A549 treated with GW870086 at 1 μM for 4 hours (cell line): ENCODE data around the gene TMEM219. TPM values are rescaled to one million over a fixed set of nuclear protein-coding genes. Genes with fewer than 3 reads are reported as not detected.

ENCODE experiments used
- total RNA-seq: library from RNA; stranded (reverse); fragments of 200-300 nt; extraction: Qiagen RNA extraction; gene quantifications from 5 replicates; pipeline ENCODE4 v1.2.3, GENCODE V29; 2022; ENCODE audit warnings: low read depth

TMEM219 gene
- total RNA-seq = 81.2 to 101 TPM (median 94.7 TPM) in 5 replicates

GRCh38 chr16:29961479-29962343, at the start of gene TMEM219:
TSS of gene TMEM219 (plus strand) at chr16:29962079. CDS start at chr16:29963144, 1,065 bp downstream.

GRCh38 chr16:29925781-29926710, 35.8 kb upstream of the TMEM219 start, which contains the start of gene KCTD13:
TSS of gene KCTD13 (minus strand) at chr16:29926226. CDS start at chr16:29926033, 193 bp downstream.

GRCh38 chr16:29973384-29974246, 11.7 kb downstream of the TMEM219 start, which contains the start of gene TAOK2:
TSS of gene TAOK2 (plus strand) at chr16:29973868. CDS start at chr16:29977773, 3,905 bp downstream.

GRCh38 chr16:29995324-29995910, 33.5 kb downstream of the TMEM219 start, which contains the start of gene HIRIP3:
TSS of gene HIRIP3 (minus strand) at chr16:29995617. CDS start at chr16:29995605, 12 bp downstream.

GRCh38 chr16:29995911-29996765, 34.3 kb downstream of the TMEM219 start, which contains the start of gene INO80E:
TSS of gene INO80E (plus strand) at chr16:29996241. CDS start at chr16:29996311, 70 bp downstream.

GRCh38 chr16:30010844-30011713, 49.2 kb downstream of the TMEM219 start, which contains the start of gene DOC2A:
TSS of gene DOC2A (minus strand) at chr16:30011027. CDS start at chr16:30010222, 805 bp downstream.

Other genes with a start within 250 kb of the TMEM219 start
- not detected in 5 replicates for gene C16orf54, start 216.1 kb upstream of the TMEM219 start, total RNA-seq
- not detected in 5 replicates for gene ZG16, start 183.8 kb upstream of the TMEM219 start, total RNA-seq
- gene KIF22, start 171.3 kb upstream of the TMEM219 start, total RNA-seq = 78.8 to 94.4 TPM (median 85.8 TPM) in 5 replicates
- gene MAZ, start 155.6 kb upstream of the TMEM219 start, total RNA-seq = 131 to 168 TPM (median 160 TPM) in 5 replicates
- 0.18 to 0.44 TPM (median 0.31 TPM) in 5 replicates for gene PRRT2, start 149.9 kb upstream of the TMEM219 start, total RNA-seq
- 36.8 to 45.5 TPM (median 40.2 TPM) in 5 replicates for gene PAGR1, start 145.9 kb upstream of the TMEM219 start, total RNA-seq
- gene MVP, start 141.6 kb upstream of the TMEM219 start, total RNA-seq = 123 to 143 TPM (median 140 TPM) in 5 replicates
- 63.2 to 92.0 TPM (median 89.5 TPM) in 5 replicates for gene CDIPT, start 98.9 kb upstream of the TMEM219 start, total RNA-seq
- 17.0 to 21.8 TPM (median 20.7 TPM) in 5 replicates for gene SEZ6L2, start 62.5 kb upstream of the TMEM219 start, total RNA-seq
- gene ASPHD1, start 61.6 kb upstream of the TMEM219 start, total RNA-seq = 15.9 to 27.5 TPM (median 23.8 TPM) in 5 replicates
- 12.0 to 15.6 TPM (median 15.4 TPM) in 5 replicates for gene KCTD13, start 35.9 kb upstream of the TMEM219 start, total RNA-seq
- 24.7 to 33.4 TPM (median 31.0 TPM) in 5 replicates for gene TAOK2, start 11.8 kb downstream of the TMEM219 start, total RNA-seq
- gene HIRIP3, start 33.5 kb downstream of the TMEM219 start, total RNA-seq = 13.9 to 14.9 TPM (median 14.3 TPM) in 5 replicates
- 95.8 to 108 TPM (median 104 TPM) in 5 replicates for gene INO80E, start 34.2 kb downstream of the TMEM219 start, total RNA-seq
- gene DOC2A, start 48.9 kb downstream of the TMEM219 start, total RNA-seq = 1.7 to 2.3 TPM (median 1.9 TPM) in 5 replicates
- not detected in 5 replicates for gene C16orf92, start 61.1 kb downstream of the TMEM219 start, total RNA-seq
- 0.10 to 0.31 TPM (median 0.23 TPM) in 5 replicates for gene TLCD3B, start 69.2 kb downstream of the TMEM219 start, total RNA-seq
- gene ALDOA, start 103.7 kb downstream of the TMEM219 start, total RNA-seq = 1,570 to 1,920 TPM (median 1,807 TPM) in 5 replicates
- gene PPP4C, start 113.9 kb downstream of the TMEM219 start, total RNA-seq = 125 to 145 TPM (median 144 TPM) in 5 replicates
- gene TBX6, start 129.8 kb downstream of the TMEM219 start, total RNA-seq = 0.13 to 0.25 TPM (median 0.18 TPM) in 5 replicates
- gene YPEL3, start 134.1 kb downstream of the TMEM219 start, total RNA-seq = 5.5 to 8.8 TPM (median 8.1 TPM) in 5 replicates
- 1.4 to 2.4 TPM (median 2.1 TPM) in 5 replicates for gene GDPD3, start 151.5 kb downstream of the TMEM219 start, total RNA-seq
- gene MAPK3, start 161.1 kb downstream of the TMEM219 start, total RNA-seq = 32.6 to 35.7 TPM (median 33.8 TPM) in 5 replicates
- gene CORO1A, start 221.5 kb downstream of the TMEM219 start, total RNA-seq = 2.2 to 4.3 TPM (median 3.7 TPM) in 5 replicates
- gene BOLA2B, start 231.6 kb downstream of the TMEM219 start, total RNA-seq = 156 to 240 TPM (median 209 TPM) in 5 replicates
- gene SLX1A, start 231.8 kb downstream of the TMEM219 start, total RNA-seq = 7.0 to 14.1 TPM (median 8.1 TPM) in 5 replicates
- 5.6 to 8.7 TPM (median 7.3 TPM) in 5 replicates for gene SULT1A3, start 237.2 kb downstream of the TMEM219 start, total RNA-seq